A673 (cell line): Measurements from ENCODE around the gene CD164L2.

ENCODE experiments used
- CTCF ChIP-seq: fragments of 300-800, 200-600 bp; sonication (generic); conservative IDR thresholded peaks from 2 replicates; pipeline ENCODE4 v1.5.1; 2017; ENCODE audit warnings: low read depth, mild to moderate bottlenecking, antibody characterized with exemption, low read length, moderate library complexity, mixed read lengths
- EZH2 ChIP-seq: fragments of 200-600 bp; sonication (generic); IDR thresholded peaks from 2 replicates; pipeline ENCODE4 v1.6.1; 2017; ENCODE audit warnings: borderline replicate concordance, low read depth, mild to moderate bottlenecking, mixed read lengths, antibody characterized with exemption, low read length; ENCODE audit not compliant: poor library complexity, severe bottlenecking

- TF ChIP-seq EZH2 (no peak), CTCF (no peak)
Observed at GRCh38 chr1:27331426-27331825, 51.7 kb downstream of the CD164L2 start.
